ENCODE measurements around the gene SEPTIN10. TPM values are rescaled to one million over a fixed set of nuclear protein-coding genes. Genes with fewer than 3 reads are reported as not detected.

The SEPTIN10 gene
- total and polyA plus RNA-seq, 2 of the 8 experiments (the other 6 are each of a cell fraction or from before 2014, with no cell fraction given): 23.7 to 101 TPM

DNA sequence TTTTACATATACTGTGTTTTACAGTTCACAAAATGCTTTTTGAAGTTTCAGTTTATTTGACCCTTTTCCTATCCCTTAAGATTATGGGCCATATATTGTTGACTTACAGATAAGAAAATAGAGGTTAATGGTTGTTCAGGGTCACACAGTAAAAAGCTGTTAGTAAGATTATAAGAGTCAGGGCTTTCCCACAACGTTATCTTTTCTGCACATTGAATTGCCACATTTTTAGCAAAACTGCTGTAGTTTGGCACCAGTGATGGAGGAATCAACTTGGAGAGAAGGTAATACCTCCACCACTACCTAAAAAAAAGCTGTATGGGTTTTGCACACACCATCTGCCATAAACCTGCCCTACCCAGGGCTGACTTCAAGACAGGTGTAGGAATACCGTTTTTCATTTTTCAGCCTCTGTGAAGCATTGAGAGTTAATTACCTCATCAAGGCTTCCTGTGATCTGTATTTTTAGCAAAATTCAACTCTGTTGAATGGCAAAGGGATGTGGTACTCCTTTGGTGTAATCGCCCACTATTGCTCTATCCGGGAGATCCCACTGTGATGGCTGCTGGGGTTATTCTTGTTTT is 5.4 kb upstream of the SEPTIN10 start:
- H3K27me3 ChIP-seq (replicated peaks in 1 of 4; ENCODE audit: control insufficient read depth in 3 of 4, extremely low read depth in 1 of 4, insufficient read depth in 3 of 4, low read length in 3 of 4): peaks cover 0 to 17% (median 11%) of the 10 kb centered on the region in 4 experiments; a peak in 5 of 7 replicates
- H3K9ac ChIP-seq (replicated peaks in 1 of 4; ENCODE audit: extremely low read depth in 1 of 4, low read depth in 3 of 4, low read length in 3 of 4): no peak overlapping the region
- no peak for DNase-seq (ENCODE audit: low read depth in 1 of 2, low spot score in 2 of 2)
- H2BK12ac ChIP-seq (ENCODE audit: low read depth, low read length): no peak overlapping the region
- no peak overlapping the region for H4K91ac ChIP-seq (replicated peaks; ENCODE audit: insufficient read length, low read length)
- peaks cover 0 to 8% of the 10 kb centered on the region in 2 experiments for H4K20me1 ChIP-seq (replicated peaks in 1 of 2; ENCODE audit: control insufficient read depth in 1 of 2, insufficient read depth in 2 of 2, low read length in 2 of 2)
- no peak overlapping the region for H3K23ac ChIP-seq (ENCODE audit: insufficient read length)
- peaks cover 0 to 18% of the 10 kb centered on the region in 2 experiments; a peak in 2 of 4 replicates for H3K79me2 ChIP-seq (ENCODE audit: control insufficient read depth in 1 of 2, insufficient read depth in 2 of 2, low read length in 2 of 2)
- H3K18ac ChIP-seq (ENCODE audit: extremely low read depth, low read length): no peak overlapping the region
- H4K8ac ChIP-seq (ENCODE audit: extremely low read depth, insufficient read depth, low read length): no peak overlapping the region
- no peaks in the 10 kb centered on the region for H3K79me1 ChIP-seq (ENCODE audit: low read depth, low read length)
- no peaks in the 10 kb centered on the region for H3K9me3 ChIP-seq (ENCODE audit: insufficient read depth in 2 of 2, low read depth in 1 of 2, low read length in 1 of 2)
- H4K5ac ChIP-seq (ENCODE audit: insufficient read length, low read depth, low read length): no peak overlapping the region
- no peak overlapping the region for H3K4me3 ChIP-seq (ENCODE audit: extremely low read depth in 1 of 4, insufficient read depth in 2 of 4, low read depth in 3 of 4, low read length in 4 of 4)
- CTCF ChIA-PET (ENCODE audit: partially characterized antibody): interaction anchor here (1.0 to 1.4 kb wide), 2 partner anchors 73 to 117 kb away, joined by 3 read pairs; no protein-coding TSS in a partner anchor
- WGBS, 2 experiments (ENCODE audit: extremely low coverage in 1 of 2, insufficient coverage in 1 of 2, insufficient read length in 1 of 2, insufficient replicate concordance in 2 of 2, low coverage in 1 of 2, low lambda C conversion rate in 2 of 2, missing lambda C conversion rate in 1 of 2): 89% methylated on average over 4 of the region's 4 CpGs; no CpG with 5 or more reads in 1 of the 2 experiments
- H2BK120ac ChIP-seq (replicated peaks; ENCODE audit: low read depth, low read length): no peak overlapping the region
- no peak overlapping the region for H2BK15ac ChIP-seq (ENCODE audit: low read length)
- peaks cover 12% of the 10 kb centered on the region for H3K23me2 ChIP-seq (ENCODE audit: low read depth, low read length)
- no peak overlapping the region for H3K4me2 ChIP-seq (ENCODE audit: insufficient read depth in 1 of 2, low read depth in 2 of 2, low read length in 2 of 2)
- H3K27ac ChIP-seq (ENCODE audit: low read depth, low read length): no peak overlapping the region
- no peak overlapping the region for H3K4ac ChIP-seq (replicated peaks; ENCODE audit: insufficient read length, low read depth, low read length)
- H3K14ac ChIP-seq (ENCODE audit: insufficient read length): no peak overlapping the region
- no peak for FAIRE-seq
- no peak overlapping the region for H2BK20ac ChIP-seq (ENCODE audit: low read length)
- H3K4me1 ChIP-seq (replicated peaks in 1 of 4; ENCODE audit: control insufficient read depth in 3 of 4, insufficient read depth in 4 of 4, low read length in 3 of 4): peaks cover 0 to 12% (median 6%) of the 10 kb centered on the region in 4 experiments; a peak in 4 of 7 replicates
- no peak overlapping the region for H2AFZ ChIP-seq (ENCODE audit: low read length)
- H2BK5ac ChIP-seq (ENCODE audit: low read depth, low read length): no peak overlapping the region
- no peaks in the 10 kb centered on the region for H3K36me3 ChIP-seq (ENCODE audit: control insufficient read depth in 2 of 4, insufficient read depth in 4 of 4, low read length in 3 of 4)
- H3K56ac ChIP-seq (replicated peaks; ENCODE audit: insufficient read length, low read depth, low read length): no peak overlapping the region
- no peak overlapping the region for H2AK5ac ChIP-seq (ENCODE audit: low read depth, low read length)
- POLR2A ChIA-PET (ENCODE audit: partially characterized antibody): interaction anchor here (2.2 kb wide), 1 partner anchor 11 kb away, joined by 5 read pairs; no protein-coding TSS in a partner anchor
- TF ChIP-seq HDAC2 (IDR thresholded peaks at IDR 0.05; ENCODE audit: borderline replicate concordance in 1 of 2, low read depth in 2 of 2, low read length in 2 of 2) (no peak), CHD1 (IDR thresholded peaks at IDR 0.05; ENCODE audit: low read depth, low read length) (no peak), KDM1A (IDR thresholded peaks at IDR 0.05; ENCODE audit: borderline replicate concordance, low read length) (no peak), HDAC6 (IDR thresholded peaks at IDR 0.05; ENCODE audit: low read depth, low read length) (no peak), NRF1 (IDR thresholded peaks at IDR 0.05; ENCODE audit: low read depth, low read length) (no peak), POU5F1 (IDR thresholded peaks at IDR 0.05; ENCODE audit: low read depth, low read length) (no peak), MAX (IDR thresholded peaks at IDR 0.05) (no peak), TAF7 (optimal IDR thresholded peaks at IDR 0.05; ENCODE audit: borderline replicate concordance, low read depth, low read length) (no peak), EZH2 (IDR thresholded peaks at IDR 0.05; ENCODE audit: low read depth, low read length, severe bottlenecking) (no peak), ASH2L (IDR thresholded peaks at IDR 0.05; ENCODE audit: low read length) (no peak), TBP (IDR thresholded peaks at IDR 0.05; ENCODE audit: low read depth, low read length) (no peak)
- TF ChIP-seq, protein P1, sequence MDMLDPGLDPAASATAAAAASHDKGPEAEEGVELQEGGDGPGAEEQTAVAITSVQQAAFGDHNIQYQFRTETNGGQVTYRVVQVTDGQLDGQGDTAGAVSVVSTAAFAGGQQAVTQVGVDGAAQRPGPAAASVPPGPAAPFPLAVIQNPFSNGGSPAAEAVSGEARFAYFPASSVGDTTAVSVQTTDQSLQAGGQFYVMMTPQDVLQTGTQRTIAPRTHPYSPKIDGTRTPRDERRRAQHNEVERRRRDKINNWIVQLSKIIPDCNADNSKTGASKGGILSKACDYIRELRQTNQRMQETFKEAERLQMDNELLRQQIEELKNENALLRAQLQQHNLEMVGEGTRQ (IDR thresholded peaks at IDR 0.05; ENCODE audit: low read length): no peak

All from H1 (cell line).